ENCODE results near the gene KCNF1. TPM values are rescaled to one million over a fixed set of nuclear protein-coding genes. Genes with fewer than 3 reads are reported as not detected.

The KCNF1 gene, protein sequence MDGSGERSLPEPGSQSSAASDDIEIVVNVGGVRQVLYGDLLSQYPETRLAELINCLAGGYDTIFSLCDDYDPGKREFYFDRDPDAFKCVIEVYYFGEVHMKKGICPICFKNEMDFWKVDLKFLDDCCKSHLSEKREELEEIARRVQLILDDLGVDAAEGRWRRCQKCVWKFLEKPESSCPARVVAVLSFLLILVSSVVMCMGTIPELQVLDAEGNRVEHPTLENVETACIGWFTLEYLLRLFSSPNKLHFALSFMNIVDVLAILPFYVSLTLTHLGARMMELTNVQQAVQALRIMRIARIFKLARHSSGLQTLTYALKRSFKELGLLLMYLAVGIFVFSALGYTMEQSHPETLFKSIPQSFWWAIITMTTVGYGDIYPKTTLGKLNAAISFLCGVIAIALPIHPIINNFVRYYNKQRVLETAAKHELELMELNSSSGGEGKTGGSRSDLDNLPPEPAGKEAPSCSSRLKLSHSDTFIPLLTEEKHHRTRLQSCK
- total RNA-seq (under 1 TPM; 0.45 to 0.76 (median 0.58) TPM), polyA plus RNA-seq (0.52 TPM)
- long read RNA-seq, donor 1, partial matches to known transcripts, result 0 of 2 reads
- long read RNA-seq, donor 1, other reads (novel, unspliced or antisense), result 0 of 2 reads
- long read RNA-seq, donor 2, transcript KCNF1-201 (1 exons, 2,289 nt), result major isoform, 5 of 5 reads
- long read RNA-seq, donor 2, partial matches to known transcripts, result 0 of 5 reads
- long read RNA-seq, donor 2, other reads (novel, unspliced or antisense), result 0 of 5 reads
- long read RNA-seq, donor 3, result 0 reads
- long read RNA-seq, donor 4, partial matches to known transcripts, result 0 of 1 reads
- long read RNA-seq, donor 4, other reads (novel, unspliced or antisense), result 0 of 1 reads

DNA sequence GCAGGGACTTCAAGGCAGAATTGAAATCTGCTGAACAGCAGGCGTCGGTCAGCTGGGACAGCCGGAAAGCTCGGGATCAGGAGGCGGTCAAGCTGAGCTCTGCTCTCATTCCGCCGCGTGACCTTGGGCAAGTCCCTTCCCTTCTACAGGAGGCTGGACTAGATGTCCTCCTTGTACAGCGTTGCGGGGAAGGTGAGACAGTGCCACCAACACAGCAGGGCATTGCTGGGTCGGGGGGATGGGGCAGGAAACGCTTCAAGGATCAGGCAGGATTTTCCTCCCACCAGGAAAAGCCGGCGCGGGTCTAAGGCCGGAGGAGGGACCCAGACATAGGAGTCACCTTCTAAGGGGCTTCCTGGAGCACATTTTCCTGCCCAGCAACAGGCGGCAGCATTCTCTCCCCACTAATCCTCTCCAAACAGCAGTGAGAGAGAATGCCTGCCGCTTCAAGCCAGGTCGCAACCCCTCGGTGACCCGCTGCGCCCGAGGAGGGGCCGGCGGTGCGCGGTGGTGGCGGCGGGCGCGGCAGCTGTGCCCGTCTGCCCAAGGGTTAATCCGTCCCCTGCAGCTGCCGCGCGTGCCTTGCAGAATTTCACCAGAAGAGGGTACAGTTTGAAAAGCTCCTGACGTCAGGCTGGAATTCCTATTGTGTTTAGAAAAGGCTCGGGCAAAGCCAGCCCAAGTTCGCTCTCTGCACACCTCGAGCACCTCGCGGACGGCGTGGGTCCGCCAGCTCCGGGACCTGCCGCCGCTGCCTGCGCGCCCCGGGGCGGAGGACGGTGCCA lies at the start of gene KCNF1:
Gene KCNF1 (plus strand): TSS at position 644 of the 785 bp plus-strand sequence. CDS start 493 bp downstream, outside the sequence.
- H3K27me3 ChIP-seq (ENCODE audit: control insufficient read depth, insufficient read depth), result no peaks in the 10 kb centered on the region
- peak within 1 kb of the TSS; percentile 40 for H3K4me3 ChIP-seq (ENCODE audit: low read length)
- H3K9me3 ChIP-seq (ENCODE audit: control insufficient read depth, low read length), result no peaks in the 10 kb centered on the region
- no peak within 1 kb of the TSS for H3K27ac ChIP-seq (ENCODE audit: low read length)
- DNase-seq, result peak in 1 of 3 donors; percentile 71
- intact Hi-C loops (cut with DNase I), result no loop called here
- ATAC-seq, result peak in 1 of 2 donors; percentile 6
- WGBS, result 10% methylated on average over 53 of the region's 53 CpGs
- H3K4me1 ChIP-seq (ENCODE audit: control insufficient read depth, insufficient read depth, low read length), result no peaks in the 10 kb centered on the region

DNA sequence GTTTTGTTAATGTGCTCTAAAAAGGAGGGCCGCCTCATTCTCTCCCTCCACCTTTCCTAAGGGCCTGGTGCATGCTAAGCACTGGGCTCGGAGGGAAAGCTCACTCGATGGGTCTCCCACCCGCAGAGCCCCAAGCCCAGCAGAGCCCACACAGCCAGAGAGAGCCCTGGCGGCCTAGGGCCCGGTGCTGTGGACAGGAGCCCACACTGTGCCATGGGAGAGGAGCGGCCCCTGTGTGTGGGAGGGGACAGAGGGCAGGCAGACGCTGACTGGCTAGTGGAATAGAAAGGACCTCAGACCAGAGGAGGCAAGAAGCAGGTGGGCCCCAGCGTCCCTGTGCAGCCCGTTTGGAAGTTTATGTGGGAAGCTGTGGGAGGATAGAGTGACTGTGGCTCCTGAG lies 49.4 kb upstream of the KCNF1 start:
- H3K4me3 ChIP-seq (ENCODE audit: low read length), result no peak overlapping the region

DNA sequence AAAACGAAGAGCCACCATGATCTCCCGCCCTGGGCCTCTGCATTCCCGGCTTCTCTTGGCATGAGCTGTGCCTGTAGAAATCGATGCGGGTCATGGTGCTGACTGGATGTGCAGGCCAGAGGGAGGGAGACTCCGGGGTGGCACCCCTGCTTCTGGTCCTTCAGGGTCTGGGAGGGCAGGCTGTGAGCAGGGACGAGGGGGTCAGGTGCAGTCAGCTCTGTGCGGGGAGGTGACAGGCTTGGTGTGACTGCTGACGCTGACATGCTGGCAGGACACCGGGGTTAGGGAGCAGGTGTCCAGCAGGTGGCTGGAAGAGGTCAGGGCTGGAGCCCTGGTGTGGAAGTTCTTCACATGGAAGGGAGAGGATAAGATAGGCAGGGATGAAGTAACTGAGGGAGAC lies 48.7 kb upstream of the KCNF1 start:
- peaks cover 6% of the 10 kb centered on the region for H3K4me1 ChIP-seq (ENCODE audit: control insufficient read depth, insufficient read depth, low read length)

More for the DNA sequence above, 49.4 kb upstream of the KCNF1 start:
- peak overlapping the region; percentile 42 for H3K27ac ChIP-seq (ENCODE audit: low read length)
- no peaks in the 10 kb centered on the region for H3K9me3 ChIP-seq (ENCODE audit: control insufficient read depth, low read length)
- peak; percentile 18 to 33 for ATAC-seq
- intact Hi-C loops (cut with DNase I), result no loop called here
- WGBS, result 69% methylated on average over 10 of the region's 10 CpGs
- DNase-seq, result peak in 1 of 3 donors; percentile 54
- no peaks in the 10 kb centered on the region for H3K27me3 ChIP-seq (ENCODE audit: control insufficient read depth, insufficient read depth)
- peaks cover 6% of the 10 kb centered on the region for H3K4me1 ChIP-seq (ENCODE audit: control insufficient read depth, insufficient read depth, low read length)

DNA sequence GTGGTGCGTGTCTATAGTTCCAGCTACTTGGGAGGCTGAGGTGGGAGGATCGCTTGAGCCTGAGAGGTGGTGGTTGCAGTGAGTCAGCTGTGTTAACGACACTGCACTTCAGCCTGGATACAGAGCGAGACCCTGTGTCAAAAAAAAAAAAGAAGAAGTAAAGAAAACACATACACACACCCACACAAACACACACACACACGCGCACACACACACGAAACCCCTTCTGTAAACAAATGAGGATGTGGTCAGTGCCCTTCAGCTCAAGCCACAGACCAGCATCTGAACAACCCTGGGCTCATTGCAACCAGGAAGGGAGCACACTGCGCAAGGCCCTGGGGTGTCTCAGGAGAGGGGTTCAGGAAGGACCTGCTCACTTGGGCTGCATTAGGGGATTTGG lies 47.9 kb upstream of the KCNF1 start:
- intact Hi-C loops (cut with DNase I), result no loop called here
- ATAC-seq (peak in 1 of 2 donors; percentile 2), DNase-seq (peak in 1 of 3 donors; percentile 58)
- WGBS, result 54% methylated on average over 8 of the region's 8 CpGs
- Histone ChIP-seq H3K27ac (ENCODE audit: low read length) (peak overlapping the region; percentile 85), H3K9me3 (ENCODE audit: control insufficient read depth, low read length) (no peaks in the 10 kb centered on the region), H3K27me3 (ENCODE audit: control insufficient read depth, insufficient read depth) (no peaks in the 10 kb centered on the region), H3K4me1 (ENCODE audit: control insufficient read depth, insufficient read depth, low read length) (peaks cover 6% of the 10 kb centered on the region), H3K4me3 (ENCODE audit: low read length) (no peak overlapping the region)

More for the DNA sequence above, 48.7 kb upstream of the KCNF1 start:
- intact Hi-C loops (cut with DNase I), result no loop called here
- DNase-seq (peak in 1 of 3 donors; percentile 51), ATAC-seq (no peak)
- Histone ChIP-seq H3K4me3 (ENCODE audit: low read length) (no peak overlapping the region), H3K9me3 (ENCODE audit: control insufficient read depth, low read length) (no peaks in the 10 kb centered on the region), H3K27ac (ENCODE audit: low read length) (peak overlapping the region; percentile 85), H3K27me3 (ENCODE audit: control insufficient read depth, insufficient read depth) (no peaks in the 10 kb centered on the region)
- 64% methylated on average over 10 of the region's 10 CpGs for WGBS

DNA sequence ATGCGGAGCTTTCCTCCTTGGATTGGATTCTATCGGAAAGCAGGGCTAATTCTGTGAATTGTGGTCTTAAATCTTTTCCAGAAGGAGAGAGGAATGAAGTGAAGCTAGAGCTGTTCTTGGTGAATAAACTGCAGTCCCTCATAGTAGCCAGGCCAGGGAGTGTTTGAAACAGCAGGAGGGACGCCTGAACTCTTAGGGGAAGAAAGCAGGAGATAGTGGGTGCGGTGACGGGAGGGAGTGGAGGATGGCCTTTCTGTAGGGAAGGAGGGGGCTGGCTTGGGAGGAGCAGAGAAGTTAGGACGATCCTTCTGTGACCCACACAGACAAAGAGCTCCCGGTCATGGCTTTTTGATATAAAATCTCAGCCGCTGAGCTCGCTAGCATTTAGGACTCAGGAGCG lies 47.5 kb upstream of the KCNF1 start:
- H3K27me3 ChIP-seq (ENCODE audit: control insufficient read depth, insufficient read depth), result no peaks in the 10 kb centered on the region
- peaks cover 6% of the 10 kb centered on the region for H3K4me1 ChIP-seq (ENCODE audit: control insufficient read depth, insufficient read depth, low read length)
- peak overlapping the region; percentile 85 for H3K27ac ChIP-seq (ENCODE audit: low read length)
- intact Hi-C loops (cut with DNase I), result no loop called here
- ATAC-seq, result no peak
- no peaks in the 10 kb centered on the region for H3K9me3 ChIP-seq (ENCODE audit: control insufficient read depth, low read length)
- no peak overlapping the region for H3K4me3 ChIP-seq (ENCODE audit: low read length)
- no peak for DNase-seq
- 35% methylated on average over 10 of the region's 10 CpGs for WGBS

DNA sequence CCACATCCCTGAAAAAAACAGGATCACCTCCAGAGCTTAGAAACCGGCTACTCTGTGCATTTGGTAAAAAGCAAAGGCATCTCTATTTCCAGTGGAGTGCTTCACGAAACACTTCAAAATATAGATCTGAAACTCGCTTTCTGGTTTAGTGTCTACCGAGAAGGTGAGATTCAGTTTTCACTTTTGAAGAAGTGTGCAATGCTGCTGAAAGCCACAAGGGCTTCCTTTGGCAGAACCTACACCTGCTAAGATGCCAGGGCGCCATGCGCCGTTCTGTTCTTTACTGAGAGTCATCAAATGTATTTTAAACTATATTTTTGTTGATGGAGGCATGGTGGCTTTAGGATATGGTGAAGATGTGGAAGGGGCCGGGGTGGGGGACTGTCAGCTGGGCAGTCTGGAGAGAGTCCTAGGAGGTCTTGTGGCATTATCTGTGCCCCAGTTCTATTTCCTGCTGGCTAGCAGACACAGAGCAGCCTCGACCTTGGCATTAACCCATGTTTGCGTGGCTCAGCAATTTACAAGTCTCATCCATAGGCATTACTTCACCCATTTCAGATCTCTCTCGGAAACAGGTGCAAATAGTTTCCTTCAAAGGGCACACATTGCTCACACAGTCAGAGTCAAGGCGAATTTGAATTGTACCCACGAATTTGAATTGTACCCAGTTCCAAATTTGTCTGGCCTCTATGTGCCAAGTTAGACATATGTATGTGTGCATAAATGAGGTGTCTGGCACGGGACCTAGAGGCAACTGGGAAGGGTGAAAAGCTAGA lies 46.7 kb upstream of the KCNF1 start:
- WGBS, result 54% methylated on average over 14 of the region's 14 CpGs
- H3K9me3 ChIP-seq (ENCODE audit: control insufficient read depth, low read length), result no peaks in the 10 kb centered on the region
- ATAC-seq (no peak), DNase-seq (no peak)
- H3K27ac ChIP-seq (ENCODE audit: low read length), result peak overlapping the region; percentile 83
- H3K4me3 ChIP-seq (ENCODE audit: low read length), result no peak overlapping the region
- H3K27me3 ChIP-seq (ENCODE audit: control insufficient read depth, insufficient read depth), result no peaks in the 10 kb centered on the region
- intact Hi-C loops (cut with DNase I), result no loop called here
- H3K4me1 ChIP-seq (ENCODE audit: control insufficient read depth, insufficient read depth, low read length), result peaks cover 4% of the 10 kb centered on the region

DNA sequence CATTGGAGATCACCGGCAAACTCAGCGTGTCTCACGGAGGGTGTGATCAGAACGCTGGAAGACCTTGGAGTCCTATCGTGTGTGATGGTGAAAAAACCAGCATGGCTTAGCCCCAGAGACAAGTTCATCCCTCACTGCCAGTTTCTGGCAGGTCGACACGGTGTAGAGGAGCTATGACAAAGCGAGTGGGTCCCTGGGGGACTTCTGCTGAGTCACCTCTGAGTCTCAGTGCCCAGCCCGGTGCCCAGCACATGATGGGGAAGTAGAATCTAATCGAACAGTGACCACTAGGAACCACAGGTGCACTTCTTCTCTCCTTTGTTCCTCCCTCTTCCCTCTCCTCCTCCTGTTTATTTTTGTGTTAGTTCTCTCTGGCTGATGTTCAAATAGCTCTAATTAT lies 45.9 kb upstream of the KCNF1 start:
- H3K9me3 ChIP-seq (ENCODE audit: control insufficient read depth, low read length), result no peaks in the 10 kb centered on the region
- 64% methylated on average over 10 of the region's 10 CpGs for WGBS
- intact Hi-C loops (cut with DNase I), result no loop called here
- peaks cover 3% of the 10 kb centered on the region for H3K4me1 ChIP-seq (ENCODE audit: control insufficient read depth, insufficient read depth, low read length)
- no peak for DNase-seq
- no peak for ATAC-seq
- H3K27me3 ChIP-seq (ENCODE audit: control insufficient read depth, insufficient read depth), result no peaks in the 10 kb centered on the region
- peak overlapping the region; percentile 83 for H3K27ac ChIP-seq (ENCODE audit: low read length)
- no peak overlapping the region for H3K4me3 ChIP-seq (ENCODE audit: low read length)

DNA sequence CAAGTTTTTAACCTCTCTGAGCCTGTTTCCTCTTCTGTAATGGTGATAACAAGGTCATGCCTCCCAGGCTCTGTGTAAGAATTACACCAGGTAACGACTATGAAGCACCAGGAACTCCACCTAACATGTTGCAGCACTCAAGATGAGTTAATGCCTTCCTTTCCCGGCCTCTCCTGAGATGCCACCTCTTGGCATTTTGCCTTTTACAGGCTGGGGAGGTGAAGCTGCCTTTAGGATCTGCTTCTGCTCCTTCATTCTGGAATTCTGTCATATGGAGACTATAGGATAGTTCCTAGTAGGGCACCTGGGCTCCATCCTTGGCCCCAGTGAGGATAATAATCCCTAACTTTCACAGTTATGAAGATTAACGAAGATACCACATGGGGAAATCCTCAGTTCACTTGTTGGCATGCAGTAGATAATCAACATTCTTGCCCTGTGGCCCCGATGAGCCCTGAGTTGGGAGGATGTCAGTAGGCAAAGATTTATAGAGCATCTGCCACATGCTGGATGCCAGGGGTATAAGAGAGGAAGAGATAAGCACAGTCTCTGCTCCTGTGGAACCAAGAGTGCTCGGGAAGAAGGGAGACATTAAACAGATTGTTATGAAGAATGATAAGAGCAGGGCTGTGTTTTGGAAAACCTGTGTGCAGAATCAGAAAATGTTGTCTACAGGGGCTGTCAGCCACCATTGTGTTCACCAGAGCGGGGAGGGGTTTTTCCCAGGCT lies 43.9 kb upstream of the KCNF1 start:
- Histone ChIP-seq H3K4me3 (ENCODE audit: low read length) (no peak overlapping the region), H3K9me3 (ENCODE audit: control insufficient read depth, low read length) (no peaks in the 10 kb centered on the region), H3K4me1 (ENCODE audit: control insufficient read depth, insufficient read depth, low read length) (no peaks in the 10 kb centered on the region), H3K27me3 (ENCODE audit: control insufficient read depth, insufficient read depth) (no peaks in the 10 kb centered on the region), H3K27ac (ENCODE audit: low read length) (peak overlapping the region; percentile 92)
- whole genome bisulfite sequencing, result 51% methylated on average over 6 of the region's 6 CpGs
- ATAC-seq, result peak; percentile 7 to 51
- intact Hi-C loops (cut with DNase I), result no loop called here
- no peak for DNase-seq

DNA sequence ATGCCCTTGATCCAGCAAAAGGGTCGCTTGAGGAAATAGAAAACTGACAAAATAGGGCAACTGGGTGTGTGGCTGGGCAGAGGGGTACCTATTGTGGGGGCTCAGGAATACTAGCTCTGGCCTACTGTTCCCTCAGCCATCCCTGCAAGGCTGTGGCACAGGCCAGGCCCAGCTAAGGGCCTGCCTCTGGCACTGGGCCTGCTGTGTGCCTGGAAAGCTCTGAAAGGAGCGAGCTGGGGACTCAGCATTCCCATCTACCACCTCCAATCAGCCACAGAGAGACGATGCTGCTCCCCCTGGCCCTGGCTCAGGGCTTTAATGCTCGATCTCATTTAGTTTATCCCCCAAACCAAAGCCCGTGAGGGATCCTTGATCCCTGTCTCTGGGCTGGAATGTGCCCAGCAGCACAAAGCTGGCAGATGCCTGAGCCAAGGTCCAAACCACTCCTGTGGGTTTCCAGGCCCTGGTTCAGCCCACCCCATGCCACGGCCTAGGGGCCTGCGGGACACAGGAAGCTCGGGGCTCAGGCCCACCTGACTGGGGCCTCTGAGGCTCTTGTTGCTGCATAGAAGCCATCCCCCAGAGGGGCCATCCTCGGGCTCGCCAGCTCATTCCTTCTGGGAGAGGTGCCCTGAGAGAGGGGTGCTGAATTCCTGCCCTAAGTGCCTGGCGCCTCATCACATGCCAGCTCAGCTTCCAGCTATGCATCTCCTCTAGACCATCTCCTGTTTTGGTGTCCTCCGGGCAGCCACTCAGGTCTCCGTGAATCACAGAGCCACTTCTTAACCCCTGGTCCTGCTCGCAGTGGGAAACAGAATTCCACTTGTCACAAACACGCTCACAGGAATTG lies 43.0 kb upstream of the KCNF1 start:
- Histone ChIP-seq H3K4me3 (ENCODE audit: low read length) (no peak overlapping the region), H3K4me1 (ENCODE audit: control insufficient read depth, insufficient read depth, low read length) (no peaks in the 10 kb centered on the region), H3K9me3 (ENCODE audit: control insufficient read depth, low read length) (no peaks in the 10 kb centered on the region), H3K27ac (ENCODE audit: low read length) (peak overlapping the region; percentile 92), H3K27me3 (ENCODE audit: control insufficient read depth, insufficient read depth) (no peaks in the 10 kb centered on the region)
- DNase-seq, result peak; percentile 64 to 87 (median 83)
- peak; percentile 85 to 87 for ATAC-seq
- 66% methylated on average over 15 of the region's 15 CpGs for WGBS
- intact Hi-C loops (cut with DNase I), result no loop called here

Data from right cardiac atrium (tissue), 5 donors.